Fibroblast of upper back skin (primary cell): Measurements from ENCODE around the gene KIF1B.
A peak's percentile ranks its signal among the peaks of the same experiment; 100 is the strongest.

Experiments used
- DNase-seq: peaks from one replicate; pipeline ENCODE4 v3.0.0-alpha.2; 2013

The KIF1B gene

GRCh38 chr1:10339815-10340214 is 129.4 kb downstream of the KIF1B start:
- peak; percentile 47 for DNase-seq

DNA sequence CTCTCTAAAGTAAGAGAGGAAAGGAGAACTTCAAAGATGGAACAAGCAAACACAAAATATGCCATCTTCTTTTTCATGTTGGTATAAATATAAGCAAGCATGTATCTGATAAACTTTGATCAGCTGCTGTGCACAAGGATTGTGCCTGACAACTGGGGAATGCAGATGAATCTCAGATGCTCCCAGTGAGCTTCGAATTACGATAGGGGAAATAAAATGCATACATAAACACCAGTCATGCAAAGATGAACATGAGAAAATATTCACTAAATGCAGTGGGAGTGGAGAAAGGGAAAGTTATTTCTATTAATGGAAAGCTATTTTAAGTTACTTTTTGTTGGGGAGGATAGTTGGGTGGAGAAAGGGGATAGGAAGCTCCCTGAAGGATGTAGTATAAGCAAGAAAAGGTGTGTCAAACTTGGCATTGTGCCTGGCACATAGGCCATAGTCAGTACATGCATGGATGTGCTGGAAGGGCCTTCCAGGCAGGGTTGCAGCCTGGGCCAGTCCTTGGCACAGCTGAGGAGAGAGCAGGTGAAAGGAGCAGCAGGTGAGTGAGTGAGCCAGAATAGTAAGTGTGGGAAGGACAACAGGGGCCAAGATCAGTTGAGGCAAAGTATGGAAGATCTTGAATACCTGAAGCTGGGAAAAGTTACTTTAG is 130.7 kb downstream of the KIF1B start:
- no peak for DNase-seq

DNA sequence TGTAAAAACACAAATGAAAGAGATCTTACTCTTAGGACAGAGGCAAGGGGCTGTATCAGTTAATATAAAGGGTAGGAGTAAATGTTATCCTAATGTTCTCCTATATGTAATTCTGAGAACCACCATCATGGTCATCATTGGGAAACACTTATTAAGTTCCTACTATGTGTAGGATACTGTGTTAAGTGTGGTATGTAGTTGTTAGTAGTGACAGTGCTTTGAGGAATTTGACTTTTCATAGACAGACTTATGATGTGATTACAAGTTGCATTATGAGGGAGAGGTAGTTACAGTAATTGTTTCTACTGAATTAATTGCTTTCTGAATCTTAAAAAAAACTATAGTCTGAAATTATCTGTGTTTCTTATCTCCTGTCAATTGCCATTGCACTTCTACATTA is 136.7 kb downstream of the KIF1B start:
- DNase-seq = no peak

GRCh38 chr1:10353282-10353681 is 142.9 kb downstream of the KIF1B start:
- DNase-seq = no peak

DNA sequence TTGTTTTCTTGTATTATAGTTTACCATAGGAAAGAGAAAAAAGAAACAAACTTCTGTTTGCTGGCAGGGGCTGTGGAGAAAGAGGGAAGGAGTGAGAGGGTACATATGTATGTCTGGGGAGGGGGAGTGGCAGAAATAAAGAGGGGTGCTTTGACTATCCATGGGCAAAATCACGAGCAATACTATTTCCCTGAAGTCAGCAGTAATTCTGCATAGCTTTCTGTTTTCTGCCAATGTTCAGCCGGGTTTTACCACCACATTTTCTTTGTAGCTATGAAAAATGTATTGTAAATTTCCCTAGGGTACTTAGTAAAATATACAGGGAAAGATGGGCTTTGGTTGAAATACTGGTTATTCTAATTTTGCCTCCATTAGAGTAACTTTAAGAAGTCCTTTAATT is 143.3 kb downstream of the KIF1B start:
- DNase-seq = no peak

DNA sequence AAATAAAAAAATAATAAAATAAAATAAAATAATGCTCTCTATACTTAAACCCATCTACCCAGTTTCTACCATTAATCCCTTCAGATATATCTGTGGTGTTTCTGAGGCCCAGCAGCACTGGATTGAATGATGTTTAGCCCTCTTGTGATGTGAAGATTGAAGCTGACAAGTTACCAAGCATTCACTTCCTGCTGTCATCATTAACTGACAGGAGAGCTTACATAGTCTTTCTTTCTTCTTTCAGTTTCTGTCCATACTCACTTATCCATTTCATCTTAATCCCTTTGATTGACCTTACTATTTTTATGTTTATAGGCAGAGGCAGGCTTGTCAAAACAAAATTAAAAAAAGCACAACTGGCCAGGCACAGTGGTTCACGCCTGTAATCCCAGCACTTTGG is 149.7 kb downstream of the KIF1B start:
- DNase-seq = no peak

GRCh38 chr1:10361515-10361914 is 151.1 kb downstream of the KIF1B start:
- no peak for DNase-seq

DNA sequence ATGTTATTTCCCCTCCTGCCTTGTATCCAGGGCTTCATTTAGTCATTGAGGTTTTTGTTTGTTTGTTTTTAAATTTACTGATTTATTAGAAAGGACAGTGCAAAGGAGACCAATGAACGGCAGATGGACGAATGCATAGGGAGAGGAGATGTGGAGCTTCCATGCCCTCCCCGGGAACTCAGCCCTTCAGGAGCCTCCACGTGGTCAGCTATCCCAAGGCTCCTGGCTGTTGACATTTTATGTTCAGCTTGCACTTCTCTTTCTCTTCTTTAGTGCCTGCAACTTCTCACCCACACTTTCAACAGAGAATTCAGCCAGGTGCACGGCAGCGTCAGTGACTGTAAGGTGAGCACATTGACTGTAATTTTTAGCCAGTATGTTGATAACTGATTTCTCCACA is 157.8 kb downstream of the KIF1B start:
- no peak for DNase-seq

DNA sequence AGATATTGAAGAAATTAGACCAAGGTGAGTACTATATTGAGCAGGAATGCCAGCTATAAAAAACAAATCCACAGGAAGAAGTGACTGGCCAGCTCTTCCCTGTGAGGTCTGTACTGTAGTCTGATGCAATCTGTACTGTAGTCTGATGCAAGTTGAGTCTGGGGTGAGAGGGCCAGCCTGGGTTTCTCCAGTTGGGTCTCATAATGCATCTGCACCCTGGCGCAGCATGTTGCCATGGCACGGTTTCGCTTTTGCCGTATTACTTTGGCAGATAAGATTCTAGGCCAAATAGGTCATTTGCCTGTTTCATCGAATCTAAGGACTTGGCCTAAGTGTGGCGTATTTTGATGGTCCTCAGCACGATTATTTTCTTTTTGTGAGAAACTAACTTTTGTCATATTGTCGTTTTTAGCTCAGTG is 164.1 kb downstream of the KIF1B start:
- DNase-seq = peak; percentile 55

DNA sequence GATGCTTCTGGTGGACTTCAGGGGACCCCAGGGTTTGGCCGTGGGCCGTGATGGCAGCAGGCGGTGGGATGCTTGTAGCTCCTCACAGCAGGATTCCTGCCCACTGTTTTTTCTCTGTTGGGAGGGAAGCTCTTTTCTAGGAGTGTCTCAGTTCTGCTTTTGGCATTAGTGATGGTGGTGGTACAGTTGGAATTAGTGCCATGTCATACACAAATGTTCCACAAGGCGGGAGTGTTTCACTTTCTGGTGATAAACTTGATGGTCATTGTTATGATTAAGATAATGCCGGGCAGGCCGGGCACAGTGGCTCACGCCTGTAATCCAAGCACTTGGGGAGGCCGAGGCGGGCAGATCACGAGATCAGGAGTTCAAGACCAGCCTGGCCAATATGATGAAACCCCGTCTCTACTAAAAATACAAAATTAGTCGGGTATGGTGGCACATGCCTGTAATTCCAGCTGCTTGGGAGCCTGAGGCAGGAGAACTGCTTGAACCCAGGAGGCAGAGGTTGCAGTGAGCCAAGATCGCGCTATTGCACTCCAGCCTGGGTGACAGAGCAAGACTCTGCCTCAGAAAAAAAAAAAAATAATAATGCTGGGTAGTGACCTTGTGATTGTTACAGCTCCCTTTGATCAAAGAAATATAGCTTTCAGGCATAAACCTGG is 167.1 kb downstream of the KIF1B start:
- DNase-seq = peak; percentile 84

DNA sequence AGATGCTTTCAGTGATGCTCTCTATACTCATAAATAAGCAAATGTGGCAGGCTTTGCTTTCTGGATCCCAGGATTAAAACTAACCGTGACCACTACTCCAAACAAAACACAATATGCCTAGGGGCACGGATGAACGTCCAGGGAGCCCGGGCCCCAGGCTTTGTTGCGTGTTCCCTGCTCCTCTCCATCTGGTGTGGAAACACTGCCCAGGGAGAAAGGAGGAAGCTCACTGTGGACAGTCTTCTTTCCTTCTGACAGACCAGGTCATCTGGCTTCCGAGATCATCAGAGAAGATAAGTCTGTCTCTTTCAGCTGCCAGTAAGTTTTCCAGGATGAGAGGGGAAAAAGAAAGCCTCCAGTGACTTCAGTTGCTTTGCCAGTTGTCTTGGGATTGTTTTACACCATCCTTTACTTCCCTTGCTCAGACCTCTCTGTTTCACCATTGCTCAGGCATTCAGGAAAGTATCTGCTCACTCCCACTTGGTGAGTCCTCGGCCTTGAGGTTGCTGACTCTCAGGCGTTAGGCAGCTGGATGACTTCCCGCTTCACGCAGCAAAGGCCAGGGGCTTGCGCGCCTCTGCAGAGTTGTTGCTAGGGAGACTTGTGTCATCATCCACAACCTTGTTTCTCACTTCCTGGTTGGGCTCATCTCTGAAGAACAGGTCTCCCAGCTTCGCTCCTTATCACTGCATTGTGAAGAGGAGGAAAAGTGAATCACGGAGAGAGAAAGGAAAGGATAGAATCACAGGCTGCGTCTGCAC is 167.9 kb downstream of the KIF1B start:
- DNase-seq = peak; percentile 86

- DNase-seq = no peak
These were observed 168.8 kb downstream of the KIF1B start for GRCh38 chr1:10379101-10379620.

- DNase-seq = no peak
These were observed 169.3 kb downstream of the KIF1B start for GRCh38 chr1:10379676-10380075.

GRCh38 chr1:10380594-10381275 is 170.4 kb downstream of the KIF1B start:
- peak; percentile 86 for DNase-seq

GRCh38 chr1:10383630-10384029 is 173.3 kb downstream of the KIF1B start:
- DNase-seq = no peak

GRCh38 chr1:10384219-10384618 is 173.8 kb downstream of the KIF1B start:
- DNase-seq = no peak

DNA sequence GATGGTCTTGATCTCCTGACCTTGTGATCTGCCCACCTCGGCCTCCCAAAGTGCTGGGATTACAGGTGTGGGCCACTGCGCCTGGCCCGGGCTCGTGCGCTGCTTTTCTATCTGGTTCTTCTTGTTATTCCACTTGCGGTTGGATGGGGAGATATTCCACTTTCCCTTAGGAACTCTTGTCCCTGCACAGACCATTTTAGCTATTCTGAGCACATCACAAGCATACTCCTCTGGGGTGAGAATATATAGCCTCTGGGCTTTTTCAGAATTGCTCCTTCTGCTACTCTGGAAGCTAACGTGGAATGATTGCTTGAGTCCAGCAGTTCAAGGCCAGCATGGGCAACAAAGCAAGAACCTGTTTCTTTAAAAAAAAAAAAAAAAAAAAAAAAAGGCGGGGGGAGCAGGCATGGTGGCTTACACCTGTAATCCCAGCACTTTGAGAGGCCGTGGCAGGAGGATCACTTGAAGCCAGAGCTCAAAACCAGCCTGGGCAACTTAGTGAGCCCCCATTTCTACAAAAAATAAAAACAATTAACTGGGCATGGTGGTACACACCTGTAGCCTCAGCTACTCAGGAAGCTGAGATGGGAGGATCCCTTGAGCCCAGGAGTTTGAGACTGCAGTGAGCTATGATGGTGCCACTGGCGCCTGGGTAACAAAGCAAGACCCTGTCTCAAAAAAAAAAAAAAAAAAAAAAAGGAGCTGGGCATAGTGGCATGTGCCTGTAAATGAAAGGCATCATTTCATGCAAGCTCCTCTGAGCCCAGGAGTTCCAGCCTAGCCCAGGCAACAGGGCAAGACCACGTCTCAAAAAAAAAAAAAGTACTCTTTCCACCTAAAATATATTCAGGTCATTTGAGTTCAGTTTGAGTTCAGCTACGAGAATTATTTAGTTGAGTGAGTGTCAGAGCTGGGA is 176.6 kb downstream of the KIF1B start:
- no peak for DNase-seq

DNA sequence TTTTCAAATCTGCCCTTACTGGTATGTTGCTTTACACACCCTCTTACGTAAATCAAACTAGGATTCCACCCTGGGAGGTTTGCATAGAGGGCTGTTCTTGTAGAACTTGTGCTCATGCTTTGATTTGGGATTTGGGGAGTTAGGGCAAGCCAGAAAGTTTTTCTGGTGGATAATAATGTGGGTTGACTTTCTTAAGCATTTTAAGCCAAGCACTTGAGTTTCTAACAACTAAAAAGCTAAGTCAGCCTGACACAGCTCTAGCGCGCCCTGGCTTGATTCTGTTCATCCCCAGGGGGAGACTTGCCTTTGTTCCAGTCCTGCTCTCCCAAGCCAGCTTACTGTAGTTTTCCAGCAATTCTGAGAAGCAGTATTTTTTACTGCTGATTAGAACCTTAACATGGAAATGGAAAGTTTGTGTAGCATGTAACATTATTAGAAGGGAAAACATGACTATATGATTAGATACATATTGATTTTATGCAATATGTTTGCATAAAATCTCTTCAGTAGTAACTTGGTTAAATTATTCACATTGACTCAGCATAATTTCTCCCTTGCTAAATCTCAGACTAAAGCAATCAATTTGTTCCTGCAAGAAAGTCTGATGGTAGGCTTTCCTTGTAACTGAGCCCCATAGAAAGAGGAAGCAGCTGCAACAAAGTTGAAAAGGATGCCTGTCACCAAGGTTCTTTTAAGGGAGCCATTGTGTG is 177.5 kb downstream of the KIF1B start:
- peak; percentile 80 for DNase-seq

- no peak for DNase-seq
These were observed 178.0 kb downstream of the KIF1B start for GRCh38 chr1:10388387-10388715.

- DNase-seq = no peak
These were observed 179.1 kb downstream of the KIF1B start for GRCh38 chr1:10389271-10389973.

DNA sequence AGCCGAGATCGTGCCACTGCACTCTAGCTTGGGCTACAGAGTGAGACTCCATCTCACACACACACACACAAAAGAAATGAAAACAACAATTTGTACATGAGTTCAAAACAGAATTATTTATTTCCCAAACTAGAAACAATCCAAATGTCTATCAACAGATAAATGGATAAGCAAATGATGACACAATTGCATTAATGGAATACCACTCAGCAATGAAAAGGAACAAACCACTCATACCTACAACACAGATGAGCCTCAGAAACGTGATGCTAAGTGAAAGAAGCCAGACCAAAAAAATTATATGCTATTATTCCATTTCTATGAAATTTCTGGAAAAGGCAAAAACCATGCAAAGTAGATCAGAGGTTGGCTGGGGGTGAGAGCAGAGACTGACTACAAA is 186.5 kb downstream of the KIF1B start:
- no peak for DNase-seq
